GM18517 (cell line): ENCODE data around the gene SNAPC2.
"Not testable (repeated sequence)": the region's sequence is repeated elsewhere in the genome, so short reads cannot be mapped to it uniquely, and the experiment has no call there.

ENCODE experiments used
- ATAC-seq: cut with Tn5 transposase; IDR thresholded peaks from one replicate; pipeline ENCODE4 v1.9.1; 2021; ENCODE audit warnings: mild to moderate bottlenecking, moderate library complexity; ENCODE audit not compliant: unreplicated experiment

SNAPC2 gene

GRCh38 chr19:7921302-7921966 is 1.3 kb downstream of the SNAPC2 start:
- ATAC-seq = no peak

GRCh38 chr19:7921967-7922835 is 2.1 kb downstream of the SNAPC2 start:
- no peak for ATAC-seq

- no peak for ATAC-seq
Measured at GRCh38 chr19:7922836-7923195, 2.7 kb downstream of the SNAPC2 start.

GRCh38 chr19:7923295-7924191 is 3.4 kb downstream of the SNAPC2 start:
- no peak for ATAC-seq

GRCh38 chr19:7924241-7924640 is 4.1 kb downstream of the SNAPC2 start:
- ATAC-seq = no peak

- ATAC-seq = no peak
Measured at GRCh38 chr19:7924651-7925170, 4.6 kb downstream of the SNAPC2 start.

- no peak for ATAC-seq
Measured at GRCh38 chr19:7925171-7925851, 5.2 kb downstream of the SNAPC2 start.

- no peak for ATAC-seq
Measured at GRCh38 chr19:7926021-7926726, 6.0 kb downstream of the SNAPC2 start, which contains the start of gene CTXN1. Gene CTXN1, minus strand, starts transcription at chr19:7926135. Its CDS starts 597 bp downstream, at chr19:7925538.

- ATAC-seq = no peak
Measured at GRCh38 chr19:7926727-7927604, 6.8 kb downstream of the SNAPC2 start.

- ATAC-seq = no peak
Measured at GRCh38 chr19:7927605-7928333, 7.6 kb downstream of the SNAPC2 start.

GRCh38 chr19:7928334-7928706 is 8.2 kb downstream of the SNAPC2 start:
- no peak for ATAC-seq

- no peak for ATAC-seq
Measured at GRCh38 chr19:7928741-7929701, 8.9 kb downstream of the SNAPC2 start.

GRCh38 chr19:7930030-7930429 is 9.9 kb downstream of the SNAPC2 start:
- ATAC-seq = not testable (repeated sequence)

- ATAC-seq = no peak
Measured at GRCh38 chr19:7930765-7931164, 10.6 kb downstream of the SNAPC2 start.

- ATAC-seq = no peak
Measured at GRCh38 chr19:7931221-7932061, 11.3 kb downstream of the SNAPC2 start.

GRCh38 chr19:7932276-7932929 is 12.3 kb downstream of the SNAPC2 start:
- ATAC-seq = no peak
